K562 treated with DMSO at 1 percent for 48 hours (cell line): Measurements from ENCODE around the gene TNFSF13. TPM values are rescaled to one million over a fixed set of nuclear protein-coding genes. Genes with fewer than 3 reads are reported as not detected.

Experiments used
- total RNA-seq: library from RNA; unstranded; fragments of 300-600 nt; gene quantifications from 2 replicates; pipeline ENCODE4 v1.2.3, GENCODE V29; 2022; ENCODE audit warnings: low replicate concordance; ENCODE audit errors: extremely low read depth

TNFSF13 gene, protein sequence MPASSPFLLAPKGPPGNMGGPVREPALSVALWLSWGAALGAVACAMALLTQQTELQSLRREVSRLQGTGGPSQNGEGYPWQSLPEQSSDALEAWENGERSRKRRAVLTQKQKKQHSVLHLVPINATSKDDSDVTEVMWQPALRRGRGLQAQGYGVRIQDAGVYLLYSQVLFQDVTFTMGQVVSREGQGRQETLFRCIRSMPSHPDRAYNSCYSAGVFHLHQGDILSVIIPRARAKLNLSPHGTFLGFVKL
- total RNA-seq, result not detected in 2 replicates

DNA sequence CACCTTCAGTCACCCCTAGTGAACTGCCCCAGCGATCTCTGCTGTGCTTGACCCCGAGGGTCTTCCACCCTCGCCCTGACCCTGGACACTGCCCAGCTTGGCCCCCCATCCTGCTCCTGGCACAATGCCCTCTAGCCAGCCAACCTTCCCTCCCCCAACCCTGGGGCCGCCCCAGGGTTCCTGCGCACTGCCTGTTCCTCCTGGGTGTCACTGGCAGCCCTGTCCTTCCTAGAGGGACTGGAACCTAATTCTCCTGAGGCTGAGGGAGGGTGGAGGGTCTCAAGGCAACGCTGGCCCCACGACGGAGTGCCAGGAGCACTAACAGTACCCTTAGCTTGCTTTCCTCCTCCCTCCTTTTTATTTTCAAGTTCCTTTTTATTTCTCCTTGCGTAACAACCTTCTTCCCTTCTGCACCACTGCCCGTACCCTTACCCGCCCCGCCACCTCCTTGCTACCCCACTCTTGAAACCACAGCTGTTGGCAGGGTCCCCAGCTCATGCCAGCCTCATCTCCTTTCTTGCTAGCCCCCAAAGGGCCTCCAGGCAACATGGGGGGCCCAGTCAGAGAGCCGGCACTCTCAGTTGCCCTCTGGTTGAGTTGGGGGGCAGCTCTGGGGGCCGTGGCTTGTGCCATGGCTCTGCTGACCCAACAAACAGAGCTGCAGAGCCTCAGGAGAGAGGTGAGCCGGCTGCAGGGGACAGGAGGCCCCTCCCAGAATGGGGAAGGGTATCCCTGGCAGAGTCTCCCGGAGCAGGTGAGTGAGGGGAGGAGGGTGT is at the start of gene TNFSF13:
Gene TNFSF13 (plus strand): TSS at position 207 of the 776 bp plus-strand sequence. CDS start 290 bp downstream, at position 497.

DNA sequence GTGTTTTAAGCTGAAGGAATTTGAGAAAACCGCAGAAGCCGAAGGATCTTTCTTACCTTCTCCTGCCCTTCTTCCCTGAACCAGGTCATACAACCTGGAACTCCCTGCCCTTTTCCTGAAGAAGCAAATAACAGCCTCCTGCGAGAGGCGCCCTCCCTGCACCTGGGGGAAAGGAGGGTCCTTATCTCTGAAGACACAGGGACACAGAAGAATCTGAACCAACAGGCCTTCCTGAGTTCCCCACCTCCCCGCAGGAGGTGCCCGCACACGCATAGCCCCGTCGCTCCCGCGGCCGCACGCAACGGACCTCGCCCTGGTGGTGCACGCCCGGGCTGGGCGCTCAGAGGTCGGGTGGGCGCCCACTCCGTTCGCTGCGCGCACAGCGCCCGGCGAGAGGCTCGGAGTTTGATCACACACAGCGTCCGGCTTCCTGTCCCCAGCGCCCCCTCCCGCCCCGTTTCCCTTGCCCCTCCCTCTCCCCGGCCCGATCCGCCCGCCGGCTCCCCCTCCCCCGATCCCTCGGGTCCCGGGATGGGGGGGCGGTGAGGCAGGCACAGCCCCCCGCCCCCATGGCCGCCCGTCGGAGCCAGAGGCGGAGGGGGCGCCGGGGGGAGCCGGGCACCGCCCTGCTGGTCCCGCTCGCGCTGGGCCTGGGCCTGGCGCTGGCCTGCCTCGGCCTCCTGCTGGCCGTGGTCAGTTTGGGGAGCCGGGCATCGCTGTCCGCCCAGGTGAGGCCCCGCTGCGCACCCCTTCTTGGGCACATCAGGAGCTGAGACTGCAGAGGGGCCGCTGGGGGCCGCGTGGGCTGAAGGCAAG is 9.8 kb upstream of the TNFSF13 start, which contains the start of gene TNFSF12:
Gene TNFSF12 (plus strand): TSS at position 474 of the 816 bp plus-strand sequence. CDS start 96 bp downstream, at position 570.

DNA sequence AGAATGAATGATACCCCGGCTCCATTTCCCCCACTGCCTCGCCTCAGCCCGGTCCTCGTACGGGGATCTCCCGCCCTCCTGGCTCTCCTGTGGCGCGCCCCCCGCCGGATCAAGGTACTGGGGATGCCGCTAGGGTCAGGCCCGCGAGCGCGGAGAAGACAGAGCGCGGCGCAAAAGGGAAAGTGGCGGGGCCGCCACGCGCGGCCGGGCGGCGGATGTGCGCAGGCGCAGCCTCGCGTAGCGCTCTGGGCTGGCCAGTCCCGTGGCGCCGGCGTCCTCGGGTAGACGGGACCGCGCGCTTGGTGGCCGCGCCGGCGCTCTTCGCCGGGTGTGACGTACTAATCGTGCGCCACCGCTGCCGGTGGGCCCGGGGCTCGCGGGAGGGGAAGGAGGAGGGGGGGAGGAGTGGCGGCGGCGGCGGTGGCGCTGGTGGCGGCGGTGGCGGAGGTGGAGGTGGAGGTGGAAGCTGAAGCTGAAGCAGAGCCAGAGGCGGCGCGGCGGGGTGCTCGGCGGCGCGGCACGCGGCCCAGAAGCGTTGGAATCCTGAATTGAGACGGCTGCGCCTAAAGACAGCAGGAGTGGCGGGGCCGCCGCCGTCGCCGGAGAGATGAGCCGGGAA is 3.1 kb downstream of the TNFSF13 start, which contains the start of gene SENP3:
Gene SENP3 (plus strand): TSS at position 331 of the 619 bp plus-strand sequence. CDS start 1,158 bp downstream, outside the sequence.

DNA sequence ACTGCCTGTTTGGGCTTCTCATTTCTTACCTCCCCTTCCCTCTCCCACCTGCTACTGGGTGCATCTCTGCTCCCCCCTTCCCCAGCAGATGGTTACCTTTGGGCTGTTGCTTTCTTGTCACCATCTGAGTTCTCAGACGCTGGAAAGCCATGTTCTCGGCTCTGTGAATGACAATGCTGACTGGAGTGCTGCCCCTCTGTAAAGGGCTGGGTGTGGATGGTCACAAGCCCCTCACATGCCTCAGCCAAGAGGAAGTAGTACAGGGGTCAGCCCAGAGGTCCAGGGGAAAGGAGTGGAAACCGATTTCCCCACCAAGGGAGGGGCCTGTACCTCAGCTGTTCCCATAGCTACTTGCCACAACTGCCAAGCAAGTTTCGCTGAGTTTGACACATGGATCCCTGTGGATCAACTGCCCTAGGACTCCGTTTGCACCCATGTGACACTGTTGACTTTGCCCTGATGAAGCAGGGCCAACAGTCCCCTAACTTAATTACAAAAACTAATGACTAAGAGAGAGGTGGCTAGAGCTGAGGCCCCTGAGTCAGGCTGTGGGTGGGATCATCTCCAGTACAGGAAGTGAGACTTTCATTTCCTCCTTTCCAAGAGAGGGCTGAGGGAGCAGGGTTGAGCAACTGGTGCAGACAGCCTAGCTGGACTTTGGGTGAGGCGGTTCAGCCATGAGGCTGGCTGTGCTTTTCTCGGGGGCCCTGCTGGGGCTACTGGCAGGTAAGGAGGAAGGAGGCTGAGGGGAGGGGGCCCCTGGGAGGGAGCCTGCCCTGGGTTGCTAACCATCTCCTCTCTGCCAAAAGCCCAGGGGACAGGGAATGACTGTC is 20.7 kb downstream of the TNFSF13 start, which contains the start of gene CD68:
Gene CD68 (plus strand): TSS at position 638 of the 833 bp plus-strand sequence. CDS start 40 bp downstream, at position 678.

DNA sequence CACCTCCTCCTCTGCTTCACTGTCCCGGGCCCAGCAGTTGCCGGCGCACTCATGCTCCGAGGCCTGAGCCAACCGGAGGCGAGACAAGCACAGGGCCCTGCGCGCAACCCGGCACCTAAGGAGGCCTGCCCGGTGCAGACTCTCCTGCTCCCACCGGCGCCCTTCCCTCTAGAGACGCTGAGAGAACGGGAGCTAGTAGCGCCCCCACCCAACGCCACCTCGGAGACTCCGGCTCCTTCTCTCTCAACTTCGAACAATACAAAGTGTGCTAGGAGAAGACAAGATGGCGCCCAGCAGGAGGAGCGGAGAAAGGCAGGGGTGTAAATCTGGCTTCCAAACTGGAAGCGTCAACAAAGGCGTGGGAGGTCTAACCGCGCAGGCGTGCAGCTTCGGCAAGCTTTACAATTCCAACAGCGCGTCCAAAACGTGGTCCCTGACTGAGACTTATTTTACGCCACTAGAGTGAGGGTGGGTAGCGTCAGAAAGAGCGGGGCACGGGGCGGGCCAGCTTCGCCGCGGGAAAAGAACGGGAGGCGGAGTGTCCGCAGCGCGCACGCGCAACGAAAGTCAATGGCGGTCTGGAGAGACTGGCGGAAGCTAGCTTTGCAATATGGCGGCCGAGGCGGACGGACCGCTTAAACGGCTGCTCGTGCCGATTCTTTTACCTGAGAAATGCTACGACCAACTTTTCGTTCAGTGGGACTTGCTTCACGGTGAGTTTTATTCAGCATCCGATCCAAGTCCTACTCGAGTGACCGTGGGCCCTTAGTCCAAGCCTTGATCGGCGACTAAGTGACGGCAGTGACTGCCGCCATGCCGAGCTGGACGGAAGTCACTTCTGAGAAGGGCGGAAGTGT is 24.9 kb downstream of the TNFSF13 start, which contains the start of gene MPDU1:
Gene MPDU1 (plus strand): TSS at position 600 of the 857 bp plus-strand sequence. CDS start 11 bp downstream, at position 611.

DNA sequence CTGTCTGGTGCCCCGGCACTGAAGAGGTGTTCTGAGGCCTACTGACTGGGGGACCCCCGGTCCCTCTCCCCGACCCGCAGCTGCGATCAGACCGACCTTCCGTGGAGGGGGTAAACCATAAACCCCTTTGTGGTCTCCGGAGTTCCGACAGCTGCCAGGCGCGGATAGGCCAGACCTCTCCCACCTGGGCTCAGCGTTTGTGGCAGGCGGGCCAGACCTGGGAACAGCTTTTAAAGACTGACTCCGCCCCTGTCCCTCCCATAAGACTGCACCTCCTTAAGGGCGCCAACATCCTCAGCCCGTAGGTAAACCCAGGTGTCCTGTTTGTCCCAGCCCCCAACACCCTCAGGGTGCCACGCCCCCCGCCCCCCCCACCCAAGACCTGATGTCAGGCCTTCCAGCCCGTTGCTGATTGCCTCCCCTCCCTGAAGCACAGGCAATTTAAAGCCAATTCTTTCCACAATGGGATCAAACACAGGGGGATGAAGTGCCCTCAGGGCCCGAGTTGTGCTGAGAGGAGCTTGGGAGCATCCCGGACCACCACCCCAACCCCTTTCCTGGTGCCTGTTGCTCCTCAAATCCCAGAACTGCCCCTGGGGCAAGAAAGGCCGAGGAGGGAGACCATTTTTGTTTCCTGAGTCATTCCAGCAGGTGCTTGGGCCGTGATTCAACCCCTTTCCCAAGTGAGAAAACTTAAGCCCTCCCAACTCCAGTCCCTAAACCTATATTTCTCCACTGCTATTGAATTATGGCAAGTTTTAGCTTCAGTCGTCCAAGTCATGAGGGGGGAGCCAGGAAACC is 31.5 kb downstream of the TNFSF13 start, which contains the start of gene SOX15:
Gene SOX15 (minus strand): TSS at position 204 of the 801 bp plus-strand sequence. CDS start 418 bp downstream, outside the sequence.

Other genes starting within 250 kb of the TNFSF13 start
- gene GPS2, start 243.4 kb upstream of the TNFSF13 start, total RNA-seq, result not detected in 2 replicates
- not detected in 2 replicates for gene NEURL4, start 229.4 kb upstream of the TNFSF13 start, total RNA-seq
- gene ACAP1, start 222.2 kb upstream of the TNFSF13 start, total RNA-seq, result not detected in 2 replicates
- not detected in 2 replicates for gene KCTD11, start 206.6 kb upstream of the TNFSF13 start, total RNA-seq
- gene TMEM95, start 203.6 kb upstream of the TNFSF13 start, total RNA-seq, result not detected in 2 replicates
- not detected in 2 replicates for gene TNK1, start 177.7 kb upstream of the TNFSF13 start, total RNA-seq
- not detected in 2 replicates for gene PLSCR3, start 164.2 kb upstream of the TNFSF13 start, total RNA-seq
- not detected in 2 replicates for gene TMEM256, start 154.7 kb upstream of the TNFSF13 start, total RNA-seq
- gene NLGN2, start 150.9 kb upstream of the TNFSF13 start, total RNA-seq, result not detected in 2 replicates
- gene SPEM1, start 138.4 kb upstream of the TNFSF13 start, total RNA-seq, result not detected in 2 replicates
- gene SPEM2, start 133.1 kb upstream of the TNFSF13 start, total RNA-seq, result not detected in 2 replicates
- gene SPEM3, start 129.9 kb upstream of the TNFSF13 start, total RNA-seq, result not detected in 2 replicates
- gene TMEM102, start 123.3 kb upstream of the TNFSF13 start, total RNA-seq, result not detected in 2 replicates
- gene FGF11, start 119.2 kb upstream of the TNFSF13 start, total RNA-seq, result not detected in 2 replicates
- not detected in 2 replicates for gene CHRNB1, start 113.7 kb upstream of the TNFSF13 start, total RNA-seq
- gene ZBTB4, start 79.1 kb upstream of the TNFSF13 start, total RNA-seq, result not detected in 2 replicates
- not detected in 2 replicates for gene SLC35G6, start 77.3 kb upstream of the TNFSF13 start, total RNA-seq
- gene POLR2A, start 74.4 kb upstream of the TNFSF13 start, total RNA-seq, result 83.6 TPM in 1 of 2 replicates, not detected in the other
- not detected in 2 replicates for gene TNFSF12, start 9.7 kb upstream of the TNFSF13 start, total RNA-seq
- not detected in 2 replicates for gene SENP3, start 3.2 kb downstream of the TNFSF13 start, total RNA-seq
- not detected in 2 replicates for gene CD68, start 20.9 kb downstream of the TNFSF13 start, total RNA-seq
- not detected in 2 replicates for gene MPDU1, start 25.1 kb downstream of the TNFSF13 start, total RNA-seq
- gene SOX15, start 31.3 kb downstream of the TNFSF13 start, total RNA-seq, result not detected in 2 replicates
- gene FXR2, start 56.1 kb downstream of the TNFSF13 start, total RNA-seq, result not detected in 2 replicates
- not detected in 2 replicates for gene SAT2, start 69.1 kb downstream of the TNFSF13 start, total RNA-seq
- not detected in 2 replicates for gene SHBG, start 71.4 kb downstream of the TNFSF13 start, total RNA-seq
- gene ATP1B2, start 92.2 kb downstream of the TNFSF13 start, total RNA-seq, result not detected in 2 replicates
- gene TP53, start 128.7 kb downstream of the TNFSF13 start, total RNA-seq, result not detected in 2 replicates
- gene WRAP53, start 129.7 kb downstream of the TNFSF13 start, total RNA-seq, result not detected in 2 replicates
- gene EFNB3, start 146.5 kb downstream of the TNFSF13 start, total RNA-seq, result not detected in 2 replicates
- gene DNAH2, start 159.0 kb downstream of the TNFSF13 start, total RNA-seq, result not detected in 2 replicates